Uterus (tissue), 4 donors: ENCODE data around the gene GPD2. TPM values are rescaled to one million over a fixed set of nuclear protein-coding genes. Genes with fewer than 3 reads are reported as not detected.
A peak's percentile ranks its signal among the peaks of the same experiment; 100 is the strongest.

ENCODE experiments used
- DNase-seq, 2 donors: peaks; one replicate each; pipeline ENCODE4 v3.0.0-alpha.2; 2019 to 2020
- H3K27ac ChIP-seq, 2 donors: fragments of 200-600 bp; sonication (generic); 1 replicate in 1 of 2; 2 replicates in 1 of 2; pipeline ENCODE4 v1.5.1; 2016 to 2018
- H3K27me3 ChIP-seq, 2 donors: fragments of 200-600 bp; sonication (generic); one replicate each; pipeline ENCODE4 v1.5.1; 2018 to 2019; ENCODE audit warnings: control low read depth in 1 of 2
- H3K36me3 ChIP-seq, 2 donors: fragments of 200-600 bp; sonication (generic); one replicate each; pipeline ENCODE4 v1.5.1; 2019; ENCODE audit warnings: control low read depth in 1 of 2
- H3K4me1 ChIP-seq, 2 donors: fragments of 200-600 bp; sonication (generic); one replicate each; pipeline ENCODE4 v1.5.1; 2018 to 2019; ENCODE audit warnings: control low read depth in 1 of 2
- H3K4me3 ChIP-seq, 2 donors: fragments of 200-600 bp; sonication (generic); 1 replicate in 1 of 2; 2 replicates in 1 of 2; pipeline ENCODE4 v1.5.1; 2018 to 2019; ENCODE audit warnings: mild to moderate bottlenecking in 1 of 2
- H3K9me3 ChIP-seq, 2 donors: fragments of 200-600 bp; sonication (generic); one replicate each; pipeline ENCODE4 v1.5.1; 2019; ENCODE audit warnings: control low read depth in 1 of 2
- CTCF ChIP-seq, 4 experiments: fragments of 200-600 bp in 2 of 4; fragments of 450-650 bp in 2 of 4; sonication (generic) in 2 of 4; IDR thresholded peaks; one replicate each; pipeline ENCODE4 v1.5.1; 2016 to 2019; ENCODE audit warnings: antibody characterized with exemption in 4 of 4, mild to moderate bottlenecking in 2 of 4, moderate library complexity in 1 of 4
- POLR2A ChIP-seq, 2 donors: fragments of 450-650 bp; IDR thresholded peaks; one replicate each; pipeline ENCODE4 v1.6.1; 2016; ENCODE audit warnings: antibody characterized with exemption in 2 of 2, mild to moderate bottlenecking in 1 of 2, moderate library complexity in 1 of 2
- intact Hi-C: fragments of 100-400 bp; cut with DNase I; formaldehyde crosslinking; loops from one replicate; pipeline ENCODE4 v1.15.1; 2023; ENCODE audit warnings: low total_unique reads
- total RNA-seq, 4 donors: library from RNA; depleted of rRNA in 3 of 4; stranded (reverse); fragments of >200 nt in 3 of 4; gene quantifications; one replicate each; pipeline versions ENCODE4 v1.1.0 to v1.2.4, GENCODE V29; 2014 to 2023
- donor health status: DM: yes; HTN: yes; CAD: no.

Gene GPD2
- total RNA-seq, 4 donors from 2014 or later, result 2.0 to 41.6 (median 32.1) TPM

- peaks cover 0 to 3% of the 10 kb centered on the region in 2 donors for H3K4me1 ChIP-seq
- peak overlapping the region; percentile 96 to 100 for H3K27ac ChIP-seq
- H3K27me3 ChIP-seq, result no peaks in the 10 kb centered on the region
- TF ChIP-seq POLR2A (IDR thresholded peaks at IDR 0.05) (peak in 1 of 2 donors; percentile 9), CTCF (IDR thresholded peaks at IDR 0.05) (no peak)
- intact Hi-C loops, result loop anchor here (5.0 kb wide), 1 partner anchor 34 kb away; no protein-coding TSS in a partner anchor
- no peaks in the 10 kb centered on the region for H3K9me3 ChIP-seq
- no peaks in the 10 kb centered on the region for H3K36me3 ChIP-seq
- no peak for DNase-seq
- peak overlapping the region; percentile 90 for H3K4me3 ChIP-seq
Observed at GRCh38 chr2:156436497-156437085, 412 bp downstream of the GPD2 start.

GRCh38 chr2:156437272-156437930, 1.2 kb downstream of the GPD2 start:
- peak overlapping the region in 1 of 2 donors; percentile 90 for H3K4me3 ChIP-seq
- peak; percentile 23 to 27 for DNase-seq
- peak overlapping the region; percentile 96 to 100 for H3K27ac ChIP-seq
- H3K36me3 ChIP-seq, result no peaks in the 10 kb centered on the region
- intact Hi-C loops, result loop anchor here (5.0 kb wide), 1 partner anchor 35 kb away; no protein-coding TSS in a partner anchor
- H3K27me3 ChIP-seq, result no peaks in the 10 kb centered on the region
- TF ChIP-seq CTCF (IDR thresholded peaks at IDR 0.05) (no peak), POLR2A (IDR thresholded peaks at IDR 0.05) (no peak)
- no peaks in the 10 kb centered on the region for H3K9me3 ChIP-seq
- peaks cover 0 to 3% of the 10 kb centered on the region in 2 donors for H3K4me1 ChIP-seq

GRCh38 chr2:156437931-156438410, 1.8 kb downstream of the GPD2 start:
- TF ChIP-seq POLR2A (IDR thresholded peaks at IDR 0.05), result no peak
- TF ChIP-seq CTCF (IDR thresholded peaks at IDR 0.05), result no peak
- Histone ChIP-seq H3K36me3 (no peaks in the 10 kb centered on the region), H3K4me1 (peaks cover 0 to 3% of the 10 kb centered on the region in 2 donors), H3K27me3 (no peaks in the 10 kb centered on the region), H3K9me3 (no peaks in the 10 kb centered on the region), H3K27ac (no peak overlapping the region), H3K4me3 (no peak overlapping the region)
- no peak for DNase-seq
- intact Hi-C loops, result loop anchor here (5.0 kb wide), 1 partner anchor 36 kb away; no protein-coding TSS in a partner anchor

DNA sequence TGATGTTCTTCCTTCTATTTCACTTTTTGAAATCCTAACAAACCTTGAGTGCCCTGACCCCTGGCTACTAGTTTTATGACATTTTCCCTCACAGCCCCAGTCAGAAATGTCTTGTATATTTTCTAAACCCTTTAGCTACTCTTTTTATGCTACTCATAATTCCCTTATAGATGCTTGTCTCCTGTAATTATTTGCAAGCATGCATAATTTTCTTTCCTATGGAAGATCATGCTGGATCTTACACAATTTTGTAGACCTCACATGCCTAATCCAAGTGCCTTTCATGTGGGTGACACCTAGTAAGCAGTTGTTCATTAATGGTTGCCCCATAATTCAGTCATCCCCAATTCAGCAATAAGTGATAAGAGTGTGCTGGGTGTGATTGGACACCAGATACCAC, 6.9 kb downstream of the GPD2 start:
- no peak for TF ChIP-seq POLR2A (IDR thresholded peaks at IDR 0.05)
- no peak for TF ChIP-seq CTCF (IDR thresholded peaks at IDR 0.05)
- H3K27me3 ChIP-seq, result no peaks in the 10 kb centered on the region
- no peak overlapping the region for H3K27ac ChIP-seq
- H3K9me3 ChIP-seq, result no peaks in the 10 kb centered on the region
- no peaks in the 10 kb centered on the region for H3K36me3 ChIP-seq
- intact Hi-C loops, result no loop called here
- H3K4me1 ChIP-seq, result peaks cover 0 to under 1% of the 10 kb centered on the region in 2 donors
- no peak for DNase-seq
- H3K4me3 ChIP-seq, result no peak overlapping the region
